ENCODE results near the gene HEMK1.

Gene HEMK1, protein sequence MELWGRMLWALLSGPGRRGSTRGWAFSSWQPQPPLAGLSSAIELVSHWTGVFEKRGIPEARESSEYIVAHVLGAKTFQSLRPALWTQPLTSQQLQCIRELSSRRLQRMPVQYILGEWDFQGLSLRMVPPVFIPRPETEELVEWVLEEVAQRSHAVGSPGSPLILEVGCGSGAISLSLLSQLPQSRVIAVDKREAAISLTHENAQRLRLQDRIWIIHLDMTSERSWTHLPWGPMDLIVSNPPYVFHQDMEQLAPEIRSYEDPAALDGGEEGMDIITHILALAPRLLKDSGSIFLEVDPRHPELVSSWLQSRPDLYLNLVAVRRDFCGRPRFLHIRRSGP

DNA sequence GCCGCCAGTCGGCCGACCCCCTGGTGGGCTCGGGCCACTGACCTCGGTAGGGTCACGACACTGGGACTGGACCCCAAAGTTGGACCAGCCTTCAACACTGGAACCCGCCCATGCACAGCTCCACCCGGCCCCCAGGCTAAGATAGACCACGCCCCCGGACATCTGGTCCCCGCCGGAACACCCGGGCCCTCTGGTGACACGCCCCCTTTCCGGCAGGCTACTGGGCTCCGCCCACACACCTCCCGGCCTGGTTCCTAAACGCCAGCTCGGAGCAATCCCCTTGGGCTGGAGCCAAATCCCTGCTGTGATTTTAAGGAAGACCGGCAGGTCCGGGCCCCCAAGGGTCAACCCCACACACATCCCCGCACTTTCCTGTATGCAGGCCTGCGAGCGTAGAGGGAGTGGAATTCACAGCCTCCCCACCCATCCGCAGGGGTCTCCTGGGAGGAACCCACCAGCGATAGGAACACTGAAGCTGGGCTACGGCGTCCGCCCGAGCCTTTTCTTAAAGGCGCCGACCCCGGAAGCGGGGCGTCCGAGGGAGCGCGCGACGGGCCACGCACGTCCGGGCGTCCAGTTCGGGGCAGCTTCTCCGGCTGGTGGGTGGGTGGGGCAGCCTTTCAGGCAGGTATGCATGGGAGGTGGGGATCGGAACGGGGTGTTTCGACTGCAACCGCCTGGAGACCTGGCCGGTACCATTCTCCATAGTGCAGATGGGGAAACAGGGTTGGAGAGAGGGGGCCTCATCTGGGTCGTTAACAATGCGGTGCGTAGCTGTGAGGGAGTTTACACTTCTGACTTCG is at the start of gene HEMK1:
HEMK1 (plus strand) TSS at position 576 of the 803 bp plus-strand sequence. CDS start 1,583 bp downstream, outside the sequence.
- DNase-seq, result peak; percentile 94

DNA sequence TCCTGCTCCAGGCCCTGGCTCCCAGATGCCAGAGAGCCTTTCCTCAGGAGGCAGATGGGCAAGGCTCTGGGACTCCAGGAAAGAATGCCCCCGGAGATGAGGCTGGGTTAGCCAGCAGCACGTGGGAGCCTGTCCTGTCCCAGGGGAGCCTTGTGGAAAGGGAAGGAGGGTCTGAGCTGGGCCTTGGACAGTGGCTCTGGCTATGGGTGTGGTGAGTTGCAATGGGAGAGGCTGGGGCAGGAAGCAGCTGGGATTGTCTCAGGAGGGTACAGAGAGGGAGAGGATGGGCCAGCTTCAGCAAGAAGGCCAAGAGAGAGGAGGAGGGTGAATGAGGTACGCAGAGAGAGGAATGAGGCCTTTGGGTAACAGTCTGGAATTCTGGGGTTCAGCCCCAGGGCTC is 48.5 kb upstream of the HEMK1 start:
- no peak for DNase-seq

- no peak for DNase-seq
Observed at GRCh38 chr3:50521572-50521971, 47.8 kb upstream of the HEMK1 start.

DNA sequence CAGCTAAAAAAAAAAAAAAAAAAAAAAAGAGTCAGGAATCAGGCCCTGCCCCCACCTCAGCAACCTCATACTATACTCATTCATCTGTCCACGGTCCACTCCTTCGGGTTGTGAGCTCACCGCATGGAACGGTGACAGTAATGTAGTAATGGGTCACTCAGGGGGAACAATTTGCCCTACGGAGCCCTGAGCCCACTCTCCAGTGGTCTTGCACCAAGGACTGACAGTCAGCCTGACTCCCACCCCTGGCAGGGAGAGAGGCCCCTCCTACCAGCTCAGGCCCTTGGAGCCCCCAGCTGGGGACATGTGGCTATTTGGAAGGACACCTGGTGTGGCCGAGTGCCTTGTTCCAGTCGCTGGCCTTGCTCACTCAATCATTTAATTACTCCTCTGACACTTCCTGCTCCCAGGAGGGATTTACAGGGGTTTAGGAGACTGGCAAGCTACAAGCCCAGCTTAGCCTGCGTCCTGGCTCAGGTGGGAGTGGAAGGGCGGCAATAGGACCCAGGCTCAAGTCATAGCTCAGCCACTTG is 46.0 kb upstream of the HEMK1 start:
- no peak for DNase-seq

DNA sequence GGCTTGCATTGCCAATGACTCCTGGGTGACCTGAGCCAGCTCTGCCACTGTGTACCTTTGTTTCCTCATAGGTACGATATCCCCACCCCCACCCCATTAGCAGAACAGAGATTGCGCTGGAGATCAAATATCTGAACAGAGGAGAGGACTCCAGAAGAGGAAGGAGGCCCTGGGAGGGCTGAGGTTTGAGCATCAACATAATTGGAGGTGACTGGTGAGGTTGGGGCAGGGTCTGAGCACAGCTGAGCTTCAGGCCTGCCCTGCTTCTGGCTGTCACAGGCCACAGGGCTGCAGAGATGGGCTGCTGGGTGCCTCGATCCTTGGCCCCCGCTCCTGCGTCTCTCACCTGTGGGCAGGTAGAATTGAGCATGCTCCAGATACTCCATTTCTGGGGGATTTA is 44.6 kb upstream of the HEMK1 start:
- DNase-seq, result no peak

- DNase-seq, result no peak
Observed at GRCh38 chr3:50525191-50525910, 44.0 kb upstream of the HEMK1 start.

DNA sequence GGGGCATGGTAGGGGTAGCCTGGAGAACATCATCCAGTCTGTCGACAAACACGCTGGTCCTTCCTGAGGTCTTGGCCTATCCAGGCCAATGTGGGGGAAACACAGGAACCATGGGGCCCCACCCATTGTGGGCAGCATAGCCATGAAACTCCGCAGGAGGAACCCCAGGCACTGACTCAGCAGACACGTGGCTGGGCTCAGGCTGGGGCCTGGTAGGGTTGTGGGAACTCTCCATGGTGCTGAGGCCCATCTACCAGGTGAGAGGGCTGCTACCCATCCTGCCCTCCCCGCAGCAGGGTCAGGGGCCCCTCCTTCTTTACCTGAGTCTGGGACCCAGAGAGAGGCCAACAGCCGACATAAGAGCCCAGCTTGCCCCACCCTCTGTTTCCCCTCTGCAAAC is 43.3 kb upstream of the HEMK1 start:
- DNase-seq, result peak; percentile 79

GRCh38 chr3:50530001-50530970 is 39.0 kb upstream of the HEMK1 start:
- no peak for DNase-seq

- no peak for DNase-seq
Observed at GRCh38 chr3:50531201-50531600, 38.1 kb upstream of the HEMK1 start.

DNA sequence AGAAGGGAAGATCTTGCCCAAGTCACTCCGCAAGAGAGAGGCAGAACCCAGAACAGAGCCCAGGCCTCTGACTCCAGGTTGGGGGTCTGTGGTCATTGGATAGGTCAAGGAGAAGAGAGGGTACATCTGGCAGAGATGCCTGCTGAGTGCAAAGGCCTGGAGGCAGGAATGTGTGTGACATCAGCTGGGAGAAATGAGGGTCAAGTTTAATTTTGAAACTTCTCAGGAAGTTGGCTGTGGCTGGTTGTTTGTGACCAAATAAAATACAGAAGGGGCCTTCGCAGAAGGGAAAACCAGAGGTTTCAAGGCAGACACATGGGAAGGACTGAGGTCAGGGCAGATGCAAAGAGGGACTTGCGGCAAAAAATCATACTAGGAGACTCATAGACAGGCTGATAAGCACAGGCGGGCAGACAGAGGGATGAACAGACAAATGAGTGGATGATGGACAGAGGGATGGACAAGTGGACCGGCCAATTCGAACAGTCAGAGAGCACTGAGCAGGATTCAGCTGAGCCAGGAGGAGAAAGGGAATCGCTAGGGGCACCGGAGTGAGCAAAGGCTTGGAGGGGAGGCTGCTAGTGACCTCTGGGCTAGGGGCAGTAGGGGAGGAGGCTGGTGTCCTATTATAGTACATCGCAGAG is 37.1 kb upstream of the HEMK1 start:
- DNase-seq, result no peak

- DNase-seq, result no peak
Observed at GRCh38 chr3:50533316-50533715, 36.0 kb upstream of the HEMK1 start.

GRCh38 chr3:50533807-50534461 is 35.4 kb upstream of the HEMK1 start:
- no peak for DNase-seq

- no peak for DNase-seq
Observed at GRCh38 chr3:50534681-50535330, 34.5 kb upstream of the HEMK1 start.

DNA sequence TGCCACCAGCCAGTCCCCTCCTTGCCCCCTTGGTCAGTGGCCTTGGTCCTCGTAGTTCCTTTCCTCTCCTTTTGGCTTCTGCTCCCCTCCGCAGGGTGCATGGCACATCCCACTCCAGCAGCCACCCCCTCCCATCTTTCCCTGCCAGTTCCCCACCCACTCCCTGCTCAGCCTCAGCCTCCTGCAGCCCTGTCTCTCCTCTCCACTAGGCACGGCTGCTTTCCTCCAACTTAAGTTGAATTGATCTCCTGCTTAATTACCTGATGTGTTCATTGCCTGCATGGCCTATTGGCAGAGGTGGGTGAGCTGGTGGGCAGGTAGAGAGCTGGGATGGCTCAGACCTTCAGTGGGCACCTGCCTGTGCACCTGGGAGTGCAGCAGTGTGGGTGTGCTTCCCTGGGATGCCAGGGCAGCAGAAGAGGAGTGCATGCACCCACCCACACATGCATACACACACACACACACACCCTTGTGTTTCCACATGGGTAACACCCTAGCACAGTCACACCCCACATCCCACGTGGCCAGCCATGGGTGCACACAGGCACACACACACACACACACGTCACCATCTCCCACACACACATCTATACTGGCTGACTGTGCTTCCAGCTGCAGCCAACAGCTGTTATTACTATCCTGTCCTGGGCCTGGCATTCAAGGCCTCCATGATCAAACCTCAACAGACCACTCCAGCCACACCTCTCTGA is 32.7 kb upstream of the HEMK1 start:
- DNase-seq, result no peak

- DNase-seq, result no peak
Observed at GRCh38 chr3:50537421-50538129, 31.7 kb upstream of the HEMK1 start.

DNA sequence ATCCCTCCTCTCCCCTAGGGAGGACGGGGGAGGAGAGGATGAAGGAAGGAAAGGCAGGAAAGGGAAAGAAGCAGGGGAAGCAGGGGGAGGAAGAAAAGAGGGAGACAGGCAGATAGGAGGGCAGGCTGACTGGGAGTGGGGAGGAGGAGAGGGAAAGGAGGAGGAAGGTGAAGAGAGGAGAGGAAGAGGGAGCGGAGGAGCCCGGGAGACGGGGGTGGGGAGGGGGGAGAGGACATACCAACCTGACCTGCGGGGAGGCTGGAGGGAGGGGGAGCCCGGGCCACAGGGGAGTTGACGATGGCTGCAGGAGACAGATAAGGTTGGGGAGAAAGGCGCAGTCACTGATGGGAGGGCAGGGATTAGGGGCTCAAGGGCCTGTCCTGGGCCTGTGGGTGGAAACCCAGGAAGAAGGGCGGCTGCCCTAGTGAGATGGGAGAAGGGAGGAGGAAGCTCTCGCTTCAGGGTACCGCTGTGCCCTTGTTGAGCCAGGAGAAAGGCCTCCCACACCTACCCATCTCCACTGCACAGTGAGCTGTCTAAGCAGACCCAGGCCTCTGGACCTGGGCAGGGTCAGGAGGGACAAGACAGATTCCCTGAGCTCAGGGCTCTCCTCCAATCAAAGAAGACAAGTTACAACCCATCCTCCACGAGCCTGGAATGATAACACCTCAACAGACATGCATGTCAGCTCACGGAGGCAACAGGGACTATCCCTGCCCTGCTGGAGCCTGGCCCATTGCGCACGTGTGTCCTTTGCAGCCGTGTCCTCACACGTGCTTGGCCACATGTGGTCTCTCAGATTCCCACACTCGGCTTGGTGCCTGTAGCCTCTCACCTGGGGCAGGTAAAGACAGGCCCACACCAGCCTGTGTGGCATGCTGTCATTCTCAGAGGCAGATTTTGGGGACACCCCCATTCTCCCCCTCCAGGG is 29.7 kb upstream of the HEMK1 start:
- peak; percentile 81 for DNase-seq

DNA sequence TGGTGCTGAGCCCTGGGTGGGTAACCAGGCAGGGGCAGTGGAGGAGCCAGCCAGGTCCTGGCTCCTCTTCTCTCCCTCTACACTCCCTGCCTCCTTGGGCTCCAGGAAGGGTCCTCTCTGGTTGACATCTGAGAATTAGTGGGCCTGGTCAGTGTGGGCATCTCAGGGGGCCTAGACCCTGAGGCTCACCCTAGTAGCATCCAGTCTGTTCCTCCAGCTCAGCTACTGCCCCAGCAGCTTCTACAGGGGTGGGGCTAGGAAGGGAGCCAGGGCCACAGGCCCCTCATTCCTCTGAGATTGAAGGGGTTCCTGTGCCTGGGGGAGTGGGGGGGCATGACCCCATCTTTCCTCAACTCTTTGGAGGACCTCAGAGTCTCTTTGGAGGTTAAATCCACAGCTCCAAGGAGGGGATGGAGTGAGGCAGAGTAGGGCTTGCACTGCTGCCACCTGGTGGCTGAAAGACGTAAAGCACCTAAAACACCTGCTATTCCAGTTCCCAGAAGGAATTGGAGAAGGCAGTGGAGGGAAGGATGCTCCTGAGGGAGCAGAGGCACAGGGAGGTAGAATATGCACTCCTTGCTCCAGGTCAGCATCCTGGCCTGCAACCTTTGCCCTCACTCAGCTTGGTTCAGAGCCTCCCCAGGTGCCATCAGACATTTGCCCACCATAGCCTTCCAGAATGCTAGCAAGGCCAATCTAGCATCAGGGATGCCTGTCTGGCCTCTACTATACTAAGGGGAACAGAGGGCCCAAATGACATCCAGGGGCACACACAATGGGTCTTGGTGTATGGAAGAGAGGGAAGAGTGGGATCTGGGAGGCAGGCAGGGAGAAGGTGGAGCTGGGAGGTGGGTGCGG is 26.9 kb upstream of the HEMK1 start:
- DNase-seq, result peak; percentile 53

All from OCI-M1 (cell line).